H1 (cell line): ENCODE data around the gene FAM222B. TPM values are rescaled to one million over a fixed set of nuclear protein-coding genes. Genes with fewer than 3 reads are reported as not detected.

Experiments
- BCL11A ChIP-seq, 2 experiments: IDR thresholded peaks; one replicate each; pipeline ENCODE4 v1.6.1; 2011; ENCODE audit warnings: low read depth in 2 of 2, low read length in 2 of 2, mild to moderate bottlenecking in 2 of 2
- CBX8 ChIP-seq: fragments of 300-800, 300-1000 bp; sonication (generic); IDR thresholded peaks from 2 replicates; pipeline ENCODE4 v1.7.1; 2016; ENCODE audit warnings: low read depth, low read length, borderline replicate concordance
- CEBPB ChIP-seq: IDR thresholded peaks from 2 replicates; pipeline ENCODE4 v1.6.1; 2012; ENCODE audit warnings: low read depth, low read length
- CHD2 ChIP-seq: IDR thresholded peaks from 2 replicates; pipeline ENCODE4 v1.6.1; 2012; ENCODE audit warnings: low read length, improper control_type of control experiment
- EP300 ChIP-seq, 2 experiments: IDR thresholded peaks; 1 replicate in 1 of 2; 2 replicates in 1 of 2; pipeline ENCODE4 v1.6.1; 2011 to 2012; ENCODE audit warnings: low read depth in 2 of 2, low read length in 2 of 2, mild to moderate bottlenecking in 2 of 2, borderline replicate concordance in 1 of 2, inconsistent platforms in 1 of 2, moderate library complexity in 1 of 2
- GABPA ChIP-seq: IDR thresholded peaks from 2 replicates; pipeline ENCODE4 v1.6.1; 2011; ENCODE audit warnings: mild to moderate bottlenecking, low read length, moderate library complexity, borderline replicate concordance; ENCODE audit not compliant: insufficient read depth
- POLR2AphosphoS5 ChIP-seq: IDR thresholded peaks from 2 replicates; pipeline ENCODE4 v1.6.1; 2011; ENCODE audit warnings: low read depth, low read length
- POU5F1 ChIP-seq: IDR thresholded peaks from 2 replicates; pipeline ENCODE4 v1.6.1; 2011; ENCODE audit warnings: low read depth, mild to moderate bottlenecking, low read length, moderate library complexity
- SP1 ChIP-seq: IDR thresholded peaks from 2 replicates; pipeline ENCODE4 v1.6.1; 2011; ENCODE audit warnings: low read depth, low read length
- TCF12 ChIP-seq: IDR thresholded peaks from 2 replicates; pipeline ENCODE4 v1.6.1; 2011; ENCODE audit warnings: low read depth, mild to moderate bottlenecking, low read length
- TEAD4 ChIP-seq: IDR thresholded peaks from 2 replicates; pipeline ENCODE4 v1.6.1; 2012; ENCODE audit warnings: low read depth, low read length, inconsistent platforms, mixed read lengths
- polyA plus RNA-seq, 7 experiments: library from polyadenylated mRNA; depleted of rRNA in 3 of 7; stranded (reverse) in 5 of 7; unstranded in 2 of 7; fragments of >200 nt in 5 of 7; fragments of 200-250 nt in 2 of 7; gene quantifications; 1 replicate in 5 of 7; 2 replicates in 1 of 7; 4 replicates in 1 of 7; pipeline versions ENCODE4 v1.2.1 to v1.2.3, GENCODE V29; 2011 to 2013; ENCODE audit warnings: missing spikeins in 2 of 7, mixed read lengths in 2 of 7
- total RNA-seq: library from RNA; stranded (reverse); fragmentation: NEBNext Ultra II Directional; extraction: Animal tissue kit (Norgen Biotek cat#: 25700); gene quantifications from 2 replicates; pipeline ENCODE4 v1.2.1, GENCODE V29; 2021
- TF ChIP-seq, protein P1 (sequence below): fragments of 300-600 bp; sonication (generic); IDR thresholded peaks from 2 replicates; pipeline ENCODE4 v1.7.1; 2012; ENCODE audit warnings: low read length, moderate library complexity, mild to moderate bottlenecking, inconsistent platforms; ENCODE audit not compliant: insufficient replicate concordance

The FAM222B gene
- total and polyA plus RNA-seq, 2 of the 8 experiments (the other 6 are each of a cell fraction or from before 2014, with no cell fraction given): 42.1 to 81.7 TPM

DNA sequence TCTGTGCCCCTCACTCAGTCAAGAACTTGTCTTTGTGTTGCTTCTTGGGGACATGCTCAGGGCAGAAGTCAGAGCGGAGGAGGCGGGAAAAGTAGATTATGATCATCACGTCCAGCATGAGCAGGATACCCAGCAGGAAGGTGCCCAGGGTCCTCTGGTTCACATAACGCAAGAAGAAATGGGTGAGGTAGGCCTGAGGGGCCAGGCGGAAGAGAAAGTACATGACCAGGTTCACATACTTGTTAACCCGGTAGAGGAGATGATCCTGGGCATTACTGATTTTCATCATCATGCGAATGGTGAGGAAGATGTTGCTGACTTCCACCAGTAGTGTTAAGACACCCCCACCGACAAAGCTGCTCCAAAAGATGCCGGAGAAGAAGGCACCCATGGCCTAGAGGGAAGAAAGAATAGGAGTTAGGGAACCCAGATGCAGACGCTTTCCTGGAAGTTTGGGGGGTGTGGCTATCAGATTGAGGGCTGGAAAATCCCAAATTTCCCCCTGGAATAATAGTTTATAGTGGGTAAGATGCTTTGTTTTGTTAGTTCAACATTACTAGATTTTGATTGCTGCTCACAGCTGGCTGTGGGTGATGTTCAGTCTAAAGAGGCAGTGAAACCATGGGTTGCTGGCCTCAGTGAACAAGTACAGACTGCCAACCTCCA lies 118.0 kb downstream of the FAM222B start (continued):
- TF ChIP-seq CBX8 (no peak), POU5F1 (no peak), CEBPB (no peak), EP300 (IDR thresholded peaks at IDR 0.05; ENCODE audit: borderline replicate concordance in 1 of 2, low read depth in 2 of 2, low read length in 2 of 2) (no peak), CHD2 (no peak), BCL11A (IDR thresholded peaks at IDR 0.05; ENCODE audit: low read depth in 2 of 2, low read length in 2 of 2) (no peak), GABPA (no peak), TEAD4 (no peak), TCF12 (no peak), SP1 (no peak), POLR2AphosphoS5 (peak; percentile 38; the same call in 1 of the 2 replicates)
- TF ChIP-seq, protein P1, sequence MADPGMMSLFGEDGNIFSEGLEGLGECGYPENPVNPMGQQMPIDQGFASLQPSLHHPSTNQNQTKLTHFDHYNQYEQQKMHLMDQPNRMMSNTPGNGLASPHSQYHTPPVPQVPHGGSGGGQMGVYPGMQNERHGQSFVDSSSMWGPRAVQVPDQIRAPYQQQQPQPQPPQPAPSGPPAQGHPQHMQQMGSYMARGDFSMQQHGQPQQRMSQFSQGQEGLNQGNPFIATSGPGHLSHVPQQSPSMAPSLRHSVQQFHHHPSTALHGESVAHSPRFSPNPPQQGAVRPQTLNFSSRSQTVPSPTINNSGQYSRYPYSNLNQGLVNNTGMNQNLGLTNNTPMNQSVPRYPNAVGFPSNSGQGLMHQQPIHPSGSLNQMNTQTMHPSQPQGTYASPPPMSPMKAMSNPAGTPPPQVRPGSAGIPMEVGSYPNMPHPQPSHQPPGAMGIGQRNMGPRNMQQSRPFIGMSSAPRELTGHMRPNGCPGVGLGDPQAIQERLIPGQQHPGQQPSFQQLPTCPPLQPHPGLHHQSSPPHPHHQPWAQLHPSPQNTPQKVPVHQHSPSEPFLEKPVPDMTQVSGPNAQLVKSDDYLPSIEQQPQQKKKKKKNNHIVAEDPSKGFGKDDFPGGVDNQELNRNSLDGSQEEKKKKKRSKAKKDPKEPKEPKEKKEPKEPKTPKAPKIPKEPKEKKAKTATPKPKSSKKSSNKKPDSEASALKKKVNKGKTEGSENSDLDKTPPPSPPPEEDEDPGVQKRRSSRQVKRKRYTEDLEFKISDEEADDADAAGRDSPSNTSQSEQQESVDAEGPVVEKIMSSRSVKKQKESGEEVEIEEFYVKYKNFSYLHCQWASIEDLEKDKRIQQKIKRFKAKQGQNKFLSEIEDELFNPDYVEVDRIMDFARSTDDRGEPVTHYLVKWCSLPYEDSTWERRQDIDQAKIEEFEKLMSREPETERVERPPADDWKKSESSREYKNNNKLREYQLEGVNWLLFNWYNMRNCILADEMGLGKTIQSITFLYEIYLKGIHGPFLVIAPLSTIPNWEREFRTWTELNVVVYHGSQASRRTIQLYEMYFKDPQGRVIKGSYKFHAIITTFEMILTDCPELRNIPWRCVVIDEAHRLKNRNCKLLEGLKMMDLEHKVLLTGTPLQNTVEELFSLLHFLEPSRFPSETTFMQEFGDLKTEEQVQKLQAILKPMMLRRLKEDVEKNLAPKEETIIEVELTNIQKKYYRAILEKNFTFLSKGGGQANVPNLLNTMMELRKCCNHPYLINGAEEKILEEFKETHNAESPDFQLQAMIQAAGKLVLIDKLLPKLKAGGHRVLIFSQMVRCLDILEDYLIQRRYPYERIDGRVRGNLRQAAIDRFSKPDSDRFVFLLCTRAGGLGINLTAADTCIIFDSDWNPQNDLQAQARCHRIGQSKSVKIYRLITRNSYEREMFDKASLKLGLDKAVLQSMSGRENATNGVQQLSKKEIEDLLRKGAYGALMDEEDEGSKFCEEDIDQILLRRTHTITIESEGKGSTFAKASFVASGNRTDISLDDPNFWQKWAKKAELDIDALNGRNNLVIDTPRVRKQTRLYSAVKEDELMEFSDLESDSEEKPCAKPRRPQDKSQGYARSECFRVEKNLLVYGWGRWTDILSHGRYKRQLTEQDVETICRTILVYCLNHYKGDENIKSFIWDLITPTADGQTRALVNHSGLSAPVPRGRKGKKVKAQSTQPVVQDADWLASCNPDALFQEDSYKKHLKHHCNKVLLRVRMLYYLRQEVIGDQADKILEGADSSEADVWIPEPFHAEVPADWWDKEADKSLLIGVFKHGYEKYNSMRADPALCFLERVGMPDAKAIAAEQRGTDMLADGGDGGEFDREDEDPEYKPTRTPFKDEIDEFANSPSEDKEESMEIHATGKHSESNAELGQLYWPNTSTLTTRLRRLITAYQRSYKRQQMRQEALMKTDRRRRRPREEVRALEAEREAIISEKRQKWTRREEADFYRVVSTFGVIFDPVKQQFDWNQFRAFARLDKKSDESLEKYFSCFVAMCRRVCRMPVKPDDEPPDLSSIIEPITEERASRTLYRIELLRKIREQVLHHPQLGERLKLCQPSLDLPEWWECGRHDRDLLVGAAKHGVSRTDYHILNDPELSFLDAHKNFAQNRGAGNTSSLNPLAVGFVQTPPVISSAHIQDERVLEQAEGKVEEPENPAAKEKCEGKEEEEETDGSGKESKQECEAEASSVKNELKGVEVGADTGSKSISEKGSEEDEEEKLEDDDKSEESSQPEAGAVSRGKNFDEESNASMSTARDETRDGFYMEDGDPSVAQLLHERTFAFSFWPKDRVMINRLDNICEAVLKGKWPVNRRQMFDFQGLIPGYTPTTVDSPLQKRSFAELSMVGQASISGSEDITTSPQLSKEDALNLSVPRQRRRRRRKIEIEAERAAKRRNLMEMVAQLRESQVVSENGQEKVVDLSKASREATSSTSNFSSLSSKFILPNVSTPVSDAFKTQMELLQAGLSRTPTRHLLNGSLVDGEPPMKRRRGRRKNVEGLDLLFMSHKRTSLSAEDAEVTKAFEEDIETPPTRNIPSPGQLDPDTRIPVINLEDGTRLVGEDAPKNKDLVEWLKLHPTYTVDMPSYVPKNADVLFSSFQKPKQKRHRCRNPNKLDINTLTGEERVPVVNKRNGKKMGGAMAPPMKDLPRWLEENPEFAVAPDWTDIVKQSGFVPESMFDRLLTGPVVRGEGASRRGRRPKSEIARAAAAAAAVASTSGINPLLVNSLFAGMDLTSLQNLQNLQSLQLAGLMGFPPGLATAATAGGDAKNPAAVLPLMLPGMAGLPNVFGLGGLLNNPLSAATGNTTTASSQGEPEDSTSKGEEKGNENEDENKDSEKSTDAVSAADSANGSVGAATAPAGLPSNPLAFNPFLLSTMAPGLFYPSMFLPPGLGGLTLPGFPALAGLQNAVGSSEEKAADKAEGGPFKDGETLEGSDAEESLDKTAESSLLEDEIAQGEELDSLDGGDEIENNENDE: no peak
